ENCODE data around the gene SIRT4. TPM values are rescaled to one million over a fixed set of nuclear protein-coding genes. Genes with fewer than 3 reads are reported as not detected.
A peak's percentile ranks its signal among the peaks of the same experiment; 100 is the strongest.

Gene SIRT4
- total and polyA plus RNA-seq, 2 of the 4 experiments (the other 2 are of a cell fraction), result 0.87 to 2.0 TPM

DNA sequence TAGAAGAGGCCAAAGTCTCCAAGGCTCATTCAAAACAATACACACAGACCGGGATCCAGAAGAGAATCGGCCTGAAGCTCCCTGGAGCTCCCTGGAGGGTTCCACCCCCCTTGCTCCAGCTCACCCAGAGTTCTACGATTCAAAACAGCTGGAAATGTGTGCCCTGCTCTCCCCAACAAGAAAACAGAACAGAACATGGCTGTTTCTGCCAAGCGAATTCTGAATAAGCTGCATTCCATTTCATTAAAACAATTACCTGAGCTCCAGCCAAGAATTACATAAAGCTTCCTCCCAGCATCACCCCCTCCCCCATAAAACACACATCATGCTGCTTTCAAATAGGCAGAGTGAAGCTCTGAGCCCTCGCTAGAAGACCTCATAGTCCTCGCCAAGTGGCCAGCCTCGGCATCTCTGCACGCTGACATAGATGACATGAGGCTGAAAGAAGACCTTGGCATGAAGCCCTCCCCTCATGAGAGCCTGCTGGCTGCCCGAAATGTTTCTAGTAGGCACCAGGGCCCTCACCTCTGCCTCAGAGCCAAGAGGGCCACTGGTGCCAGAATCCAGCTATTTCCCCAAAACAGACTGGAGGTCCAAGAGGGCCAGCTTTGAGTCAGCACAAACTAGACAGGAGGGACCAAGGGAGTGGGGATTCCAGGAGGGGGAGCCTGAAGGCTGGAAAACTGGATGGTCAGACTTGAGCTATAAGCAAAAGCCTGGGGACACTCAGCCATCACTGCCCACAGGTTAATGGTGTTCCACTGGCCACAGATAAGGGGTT, 44.9 kb upstream of the SIRT4 start:
- in situ Hi-C loops (cut with MboI; ENCODE audit: low sequenced_read_pairs), result no loop called here
- no peak overlapping the region for H2BK20ac ChIP-seq (ENCODE audit: low read depth, low read length)
- no peaks in the 10 kb centered on the region for H3K9me3 ChIP-seq (ENCODE audit: control insufficient read depth, insufficient read depth, low read length)
- H2BK120ac ChIP-seq (ENCODE audit: low read depth, low read length), result peak overlapping the region; percentile 57
- dilution Hi-C loops (cut with HindIII; ENCODE audit: low sequenced_read_pairs, unreplicated experiment), result no loop called here
- ATAC-seq (ENCODE audit: low read depth) (peak; percentile 83), DNase-seq (peak; percentile 93)
- peak overlapping the region; percentile 78 for H2AFZ ChIP-seq (replicated peaks; ENCODE audit: low read length, poor library complexity)
- H3K23ac ChIP-seq (ENCODE audit: low read depth, low read length), result peak overlapping the region; percentile 31; the same call in 1 of the 2 replicates
- POLR2A ChIA-PET (ENCODE audit: unreplicated experiment), result interaction anchor here (1.0 to 1.5 kb wide), 4 partner anchors 20 to 56 kb away, joined by 4 to 10 read pairs (median 6); partner anchors contain the start of gene RNU4-2
- TF ChIP-seq RCOR1 (IDR thresholded peaks at IDR 0.05; ENCODE audit: insufficient replicate concordance, low read length), result no peak
- peak; percentile 5; the same call in 1 of the 2 replicates for TF ChIP-seq BHLHE40 (IDR thresholded peaks at IDR 0.05; ENCODE audit: low read depth, low read length)
- 0 out of 2 replicates have a peak, but pooled peaks have one; percentile 5 for TF ChIP-seq MAFK (IDR thresholded peaks at IDR 0.05; ENCODE audit: low read depth, low read length)
- H3K18ac ChIP-seq (ENCODE audit: low read depth, low read length), result no peak overlapping the region; the same call in 1 of the 2 replicates
- peaks cover 0 to 50% of the 10 kb centered on the region in 2 experiments; a peak in 2 of 4 replicates for H3K79me1 ChIP-seq (ENCODE audit: low read depth in 1 of 2, low read length in 2 of 2)
- H3K36me3 ChIP-seq (ENCODE audit: control insufficient read depth, insufficient read depth, low read length), result peaks cover 9% of the 10 kb centered on the region
- intact Hi-C loops (cut with micrococcal nuclease), result loop anchor here (2.0 kb wide), 1 partner anchor 26 kb away; no protein-coding TSS in a partner anchor
- H2BK5ac ChIP-seq (ENCODE audit: low read depth, low read length, poor library complexity, severe bottlenecking), result peak overlapping the region; percentile 81
- H4K8ac ChIP-seq (ENCODE audit: low read depth in 2 of 2, low read length in 2 of 2), result peak overlapping the region in 1 of 2 experiments; percentile 24; a peak in 2 of 4 replicates
- H4K5ac ChIP-seq (ENCODE audit: low read depth, low read length), result no peak overlapping the region
- 0% methylated on average over 2 of the region's 9 CpGs; no CpG with 5 or more reads in 1 of the 2 experiments for WGBS, 2 experiments (ENCODE audit: extremely low coverage in 2 of 2, insufficient read length in 1 of 2)
- H4K20me1 ChIP-seq (ENCODE audit: insufficient read depth, low read length), result peaks cover 76% of the 10 kb centered on the region
- H2BK15ac ChIP-seq (ENCODE audit: low read depth, low read length), result peak overlapping the region; percentile 67; the same call in 1 of the 3 replicates
- no peak overlapping the region for H3K4me3 ChIP-seq (ENCODE audit: insufficient read depth, low read depth, low read length)
- peaks cover 28% of the 10 kb centered on the region for H3K4me1 ChIP-seq (ENCODE audit: control insufficient read depth, insufficient read depth, low read length)
- H3K27me3 ChIP-seq (ENCODE audit: control insufficient read depth, insufficient read depth, low read length), result no peaks in the 10 kb centered on the region
- 0 out of 2 replicates have a peak overlapping the region, but pooled peaks have one; percentile 16 for H3K56ac ChIP-seq (ENCODE audit: extremely low read depth, insufficient read depth, low read length)
- H3K4ac ChIP-seq (ENCODE audit: low read depth, low read length), result peak overlapping the region; percentile 85
- peak overlapping the region; percentile 70 for H3K27ac ChIP-seq (ENCODE audit: insufficient read depth, low read length)
- CTCF ChIA-PET, result interaction anchor here (0.6 to 1.9 kb wide), 7 partner anchors 9 to 32 kb away, joined by 3 to 12 read pairs (median 5); no protein-coding TSS in a partner anchor
- H2AK5ac ChIP-seq (ENCODE audit: low read depth, low read length), result peak overlapping the region; percentile 90
- H3K9me1 ChIP-seq (ENCODE audit: insufficient read depth, low read length), result peaks cover 41% of the 10 kb centered on the region
- peak overlapping the region; percentile 8 for H3K14ac ChIP-seq (replicated peaks; ENCODE audit: low read depth, low read length)
- no TSS peak for BruUV-seq (replicated peaks)
- H4K91ac ChIP-seq (ENCODE audit: insufficient read depth, low read depth, low read length), result peak overlapping the region; percentile 77
- H2AK9ac ChIP-seq (replicated peaks; ENCODE audit: low read depth, low read length, poor library complexity), result peak overlapping the region; percentile 85
- H3K4me2 ChIP-seq (ENCODE audit: low read depth, low read length), result peak overlapping the region; percentile 76
- H3K9ac ChIP-seq (ENCODE audit: low read depth, low read length), result peak overlapping the region; percentile 22
